Islet of Langerhans (tissue), 1 donor: ENCODE data around the gene EVI5.
"Not testable (repeated sequence)": the region's sequence is repeated elsewhere in the genome, so short reads cannot be mapped to it uniquely, and the experiment has no call there.

Experiments used
- FAIRE-seq: peaks from one replicate; lab custom pipeline; 2011; peaks lifted over from hg19 to GRCh38; lab: Jason Lieb, UNC

The EVI5 gene

DNA sequence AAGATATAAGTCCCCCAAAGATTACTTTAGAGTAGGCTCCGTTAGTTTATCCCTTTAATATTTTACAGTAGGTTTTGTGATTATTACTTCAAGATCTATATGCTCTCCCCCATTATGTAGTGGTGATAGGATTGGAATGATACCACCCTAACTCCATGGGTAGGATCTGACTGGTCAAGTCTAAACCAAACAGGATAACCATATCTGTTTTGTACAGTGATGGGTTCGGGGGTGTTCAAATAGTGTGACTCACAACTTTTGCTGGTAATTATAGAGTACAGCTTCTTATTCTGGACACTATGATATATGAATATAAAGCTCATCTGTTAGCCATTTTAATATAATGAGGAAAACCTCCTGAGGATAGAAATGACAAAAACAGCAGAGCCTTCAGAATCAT lies 212.4 kb downstream of the EVI5 start:
- FAIRE-seq = no peak

DNA sequence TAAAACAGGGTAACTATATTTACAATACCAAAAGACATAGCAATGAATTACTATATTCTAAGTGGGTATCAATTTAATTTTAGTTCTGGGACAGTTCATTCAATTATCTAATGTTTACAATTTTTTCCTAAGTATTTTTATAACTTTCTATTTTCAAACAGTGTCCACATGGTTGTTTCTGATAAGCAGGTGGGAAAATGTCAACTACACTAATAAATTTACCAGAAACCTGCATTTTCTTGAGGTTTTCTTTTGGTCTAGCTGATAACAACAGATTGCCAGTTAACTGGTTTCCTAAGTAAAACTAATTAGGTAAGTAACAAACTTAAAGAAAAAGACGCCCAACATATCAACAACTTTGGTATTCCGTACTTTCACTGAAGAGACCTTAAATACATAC lies 213.3 kb downstream of the EVI5 start:
- FAIRE-seq = no peak

DNA sequence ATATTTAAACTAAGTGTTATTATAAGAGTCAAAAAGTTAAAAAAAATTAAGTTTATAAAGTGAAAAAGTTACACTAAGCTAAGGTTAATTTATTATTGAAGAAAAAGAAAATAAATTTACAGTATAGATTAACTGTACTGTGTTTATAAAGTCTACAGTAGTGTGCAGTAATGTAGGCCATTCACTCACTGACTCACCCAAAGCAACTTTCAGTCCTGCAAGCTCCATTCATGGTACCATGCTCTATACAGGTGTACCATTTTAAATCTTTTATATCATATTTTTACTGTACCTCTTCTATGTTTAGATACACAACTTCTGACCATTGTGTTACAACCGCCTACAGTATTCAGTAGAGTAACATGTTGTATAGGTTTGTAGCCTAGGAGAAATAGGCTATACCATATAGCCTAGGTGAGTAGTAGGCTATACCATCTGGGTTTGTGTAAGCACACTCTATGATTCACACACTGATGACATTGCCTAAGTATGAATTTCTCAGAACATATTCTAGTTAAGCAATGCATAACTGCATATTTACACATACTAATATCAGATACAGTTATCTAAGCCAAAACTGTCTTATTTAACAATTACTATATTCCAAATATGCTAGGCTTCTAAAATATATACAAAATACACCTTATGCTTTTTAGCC lies 217.6 kb downstream of the EVI5 start:
- FAIRE-seq = no peak

DNA sequence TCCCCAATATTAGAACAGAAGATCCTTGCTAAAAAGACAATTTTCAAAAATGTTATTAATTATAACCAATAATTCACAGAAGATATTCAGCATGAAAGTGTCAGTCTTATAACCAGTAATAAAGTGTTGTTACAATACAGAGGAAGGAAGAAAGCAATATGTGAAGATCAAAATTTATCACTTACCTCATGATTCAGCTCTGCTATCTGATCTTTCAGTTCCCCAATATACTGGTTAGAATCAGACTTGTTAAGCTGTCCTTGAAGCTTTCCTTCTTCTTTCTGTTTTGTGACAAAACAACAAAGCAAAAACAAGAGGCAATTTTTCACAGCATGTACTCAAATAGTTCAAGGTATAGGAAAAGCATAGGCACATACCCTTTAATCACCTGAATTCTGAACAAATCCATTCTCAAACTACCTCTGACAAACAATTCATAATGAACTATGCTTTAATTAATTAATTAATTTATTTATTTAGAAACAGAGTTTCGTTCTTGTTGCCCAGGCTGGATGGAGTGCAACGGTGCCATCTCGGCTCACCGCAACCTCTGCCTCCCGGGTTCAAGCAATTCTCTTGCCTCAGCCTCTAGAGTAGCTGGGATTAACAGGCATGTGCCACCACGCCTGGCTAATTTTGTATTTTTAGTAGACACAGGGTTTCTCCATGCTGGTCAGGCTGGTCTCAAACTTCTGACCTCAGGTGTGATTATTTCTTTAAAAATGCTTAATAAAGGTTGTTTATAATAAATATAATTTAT lies 221.3 kb downstream of the EVI5 start:
- no peak for FAIRE-seq

DNA sequence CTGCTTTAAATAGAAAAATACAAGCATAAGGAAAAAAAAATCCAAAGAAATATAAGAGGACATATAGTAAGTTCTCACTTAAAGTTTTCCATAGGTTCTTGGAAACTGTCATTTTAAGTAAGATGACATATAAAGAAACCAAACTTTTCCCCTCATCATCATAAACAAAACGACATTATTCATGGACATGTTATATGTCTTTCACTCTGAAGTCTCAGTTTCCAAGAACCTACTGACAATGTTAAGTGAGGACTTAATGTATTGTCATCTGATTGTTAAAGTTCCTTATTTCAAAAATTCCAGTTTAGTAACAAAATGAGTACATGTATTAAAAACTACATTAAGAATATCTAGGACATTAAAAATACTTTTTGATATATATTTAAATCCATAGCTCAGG lies 228.6 kb downstream of the EVI5 start:
- peak; percentile 73 for FAIRE-seq

DNA sequence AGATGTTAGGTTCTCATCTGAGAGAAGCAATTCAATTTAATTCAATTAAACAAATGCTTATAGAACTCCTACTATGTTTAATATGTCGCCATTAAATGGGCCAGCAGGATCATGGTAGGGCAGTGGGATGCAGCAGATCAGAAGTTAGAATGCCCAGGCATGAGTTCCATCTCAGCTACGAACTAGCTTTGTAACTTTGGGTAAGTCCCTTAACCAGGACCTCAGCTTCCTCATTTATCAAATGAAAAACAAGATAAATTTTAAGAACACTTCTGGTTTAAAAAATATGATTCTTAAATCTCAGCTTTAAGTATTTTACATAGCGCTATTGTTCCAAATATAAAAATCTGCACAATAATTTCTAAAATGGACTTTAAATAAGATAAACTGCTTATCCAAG lies 230.7 kb downstream of the EVI5 start:
- FAIRE-seq = no peak

DNA sequence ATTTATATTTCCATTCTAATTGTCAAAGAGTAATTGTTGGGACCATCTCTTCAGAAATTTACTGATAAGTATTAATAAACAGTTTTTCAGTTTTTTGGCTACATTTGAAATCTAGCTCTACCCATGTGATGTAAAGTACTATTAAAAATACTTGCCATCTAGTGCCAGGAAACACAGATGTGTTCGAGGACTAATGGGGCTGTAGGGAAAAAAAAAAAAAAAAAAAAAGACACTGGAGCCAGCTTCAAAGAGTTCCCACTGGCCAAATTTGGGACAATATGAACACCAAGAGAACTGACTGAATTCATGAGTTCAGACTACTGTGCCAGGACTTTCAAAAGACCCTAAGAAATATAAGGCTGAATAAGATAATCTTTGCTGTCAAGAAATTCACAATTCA lies 233.0 kb downstream of the EVI5 start:
- FAIRE-seq = peak; percentile 41

DNA sequence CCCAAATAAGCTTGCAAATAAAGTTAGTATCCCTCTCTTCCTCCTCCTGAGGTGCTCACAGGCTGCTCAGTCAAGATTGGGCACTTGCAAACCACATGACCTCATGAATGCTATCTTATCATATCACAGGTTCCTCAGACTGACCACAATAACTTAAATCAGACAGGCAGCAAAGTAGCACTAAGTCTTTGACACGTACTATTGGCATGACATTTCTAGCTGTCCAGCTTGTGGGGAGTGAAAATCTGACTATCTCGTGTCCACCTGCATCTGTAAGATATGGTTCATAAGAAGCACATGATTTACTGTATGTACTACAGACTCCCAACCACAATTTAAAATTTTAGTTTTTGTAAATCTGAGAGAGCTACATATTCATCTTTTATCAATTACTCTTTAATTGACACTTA lies 240.1 kb downstream of the EVI5 start:
- no peak for FAIRE-seq

DNA sequence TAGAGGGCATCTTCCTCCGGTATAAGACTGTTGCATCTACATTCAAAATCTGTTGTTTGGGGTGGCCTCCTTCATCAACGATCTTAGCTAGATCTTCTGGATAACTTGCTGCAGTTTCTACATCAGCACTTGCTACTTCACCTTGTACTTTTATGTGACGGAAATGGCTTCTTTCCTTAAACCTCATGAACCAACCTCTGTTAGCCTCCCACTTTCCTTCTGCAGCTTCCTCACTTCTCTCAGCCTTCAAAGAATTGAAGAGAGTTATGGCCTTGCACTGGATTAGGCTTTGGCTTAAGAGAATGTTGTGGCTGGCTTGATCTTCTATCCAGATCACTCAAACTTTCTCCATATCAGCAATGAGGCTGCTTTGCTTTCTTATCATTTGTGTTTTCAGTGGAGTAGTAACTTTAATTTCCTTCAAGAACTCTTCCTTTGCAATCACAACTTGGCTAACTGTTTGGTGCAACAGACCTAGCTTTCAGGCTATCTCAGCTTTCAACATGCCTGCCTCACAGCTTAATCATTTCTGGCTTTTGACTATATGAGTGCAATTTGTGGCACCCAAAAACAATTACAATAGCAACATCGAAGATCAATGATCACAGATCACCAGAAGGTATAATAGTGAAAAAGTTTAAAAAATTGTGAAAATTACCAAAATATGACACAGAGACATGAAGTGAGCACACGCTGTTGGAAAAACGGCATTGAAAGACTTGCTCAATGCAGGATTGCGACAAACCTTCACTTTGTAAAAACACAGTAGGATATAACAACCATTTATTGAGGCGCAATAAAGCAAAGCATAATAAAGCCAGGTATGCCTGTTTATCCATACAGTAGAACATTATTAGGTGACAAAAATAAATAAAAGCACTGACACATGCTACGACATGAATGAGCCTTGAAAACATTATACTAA lies 241.5 kb downstream of the EVI5 start:
- FAIRE-seq = no peak

DNA sequence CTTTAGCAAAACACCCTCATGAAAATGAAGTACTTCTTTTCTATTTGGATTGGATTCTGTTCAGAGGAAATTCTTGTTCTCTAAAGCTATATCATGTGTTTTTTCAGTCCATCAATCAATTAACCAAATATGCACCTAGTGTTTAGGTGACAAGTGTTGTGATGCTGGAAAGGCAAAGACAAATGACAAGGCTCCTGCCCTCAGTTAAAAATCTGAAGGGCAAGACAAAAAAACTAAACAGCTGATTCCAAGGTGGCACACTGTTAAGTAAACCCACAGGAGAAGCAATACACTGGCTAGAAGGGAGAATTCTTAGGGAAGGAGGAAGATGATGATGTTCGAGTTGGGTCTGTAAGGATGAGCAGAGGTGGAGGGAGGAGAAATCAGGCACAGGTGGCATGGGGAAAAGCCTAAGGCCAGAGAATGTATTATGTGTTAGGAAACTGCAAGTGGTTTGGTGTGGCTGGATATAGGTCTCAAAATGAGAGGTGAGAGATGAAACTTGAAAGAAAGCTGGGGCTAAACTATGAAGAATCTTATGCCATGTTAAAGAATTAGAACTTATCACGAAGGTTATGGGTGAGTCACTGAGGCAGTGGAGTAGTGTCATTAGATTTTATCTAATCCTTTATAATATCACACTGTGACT lies 246.4 kb downstream of the EVI5 start:
- FAIRE-seq = no peak

DNA sequence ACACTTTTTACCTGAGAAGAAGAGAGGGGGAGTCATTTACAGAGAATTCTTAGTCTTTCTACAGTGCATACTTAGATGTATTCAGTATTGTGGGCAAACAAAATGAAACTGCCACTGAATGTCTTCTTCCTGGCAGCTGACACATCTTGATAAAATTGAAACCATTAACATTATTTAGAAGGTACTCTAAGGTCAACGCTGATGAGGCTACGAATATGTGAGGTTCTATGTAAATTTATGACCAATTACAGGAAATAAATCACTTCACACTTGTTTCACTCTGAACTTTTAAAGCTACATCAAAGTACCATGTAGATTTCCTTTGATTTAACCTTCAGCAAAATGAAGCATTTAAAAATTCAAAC lies 246.9 kb downstream of the EVI5 start:
- FAIRE-seq = no peak

DNA sequence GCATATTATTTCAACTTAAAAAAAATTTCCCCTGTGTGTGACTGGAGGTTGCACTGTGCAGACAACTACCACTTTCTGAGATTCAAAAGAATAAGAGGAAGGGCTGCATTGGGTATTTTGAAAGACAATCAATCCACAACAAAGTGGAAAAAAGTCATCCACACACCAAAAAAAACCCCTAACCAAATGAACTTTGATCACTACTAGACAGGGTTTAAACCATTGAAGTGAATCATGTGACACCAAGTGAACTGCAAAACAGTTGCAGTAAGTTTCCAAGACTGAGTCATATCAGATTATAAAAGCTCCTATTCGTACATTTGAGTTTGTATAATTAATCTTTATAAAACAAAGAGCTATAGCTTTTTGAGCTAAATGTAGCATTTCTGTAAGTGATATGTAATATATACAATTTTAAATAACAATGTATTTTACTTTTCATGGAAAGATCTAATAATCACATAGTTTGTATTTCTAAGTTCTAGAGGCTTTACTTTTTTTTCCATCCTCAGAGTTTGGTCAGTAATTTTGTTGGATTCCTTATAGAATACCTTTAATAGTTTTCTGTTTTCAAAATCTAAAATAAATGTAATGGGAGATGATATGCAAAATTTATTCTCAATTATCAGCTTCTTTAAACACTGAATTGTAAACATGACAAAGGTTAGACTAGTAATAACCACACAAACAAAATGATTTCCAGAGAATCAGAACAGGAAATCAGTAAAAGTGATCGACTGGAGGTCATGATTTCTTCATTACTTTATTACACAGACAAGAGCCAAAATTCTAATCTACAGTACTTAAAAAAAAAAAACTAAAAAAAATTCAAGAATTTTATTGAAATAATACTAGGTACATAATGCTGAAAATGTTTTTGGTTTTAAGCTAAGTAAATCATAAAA lies 247.7 kb downstream of the EVI5 start:
- FAIRE-seq = peak; percentile 68

DNA sequence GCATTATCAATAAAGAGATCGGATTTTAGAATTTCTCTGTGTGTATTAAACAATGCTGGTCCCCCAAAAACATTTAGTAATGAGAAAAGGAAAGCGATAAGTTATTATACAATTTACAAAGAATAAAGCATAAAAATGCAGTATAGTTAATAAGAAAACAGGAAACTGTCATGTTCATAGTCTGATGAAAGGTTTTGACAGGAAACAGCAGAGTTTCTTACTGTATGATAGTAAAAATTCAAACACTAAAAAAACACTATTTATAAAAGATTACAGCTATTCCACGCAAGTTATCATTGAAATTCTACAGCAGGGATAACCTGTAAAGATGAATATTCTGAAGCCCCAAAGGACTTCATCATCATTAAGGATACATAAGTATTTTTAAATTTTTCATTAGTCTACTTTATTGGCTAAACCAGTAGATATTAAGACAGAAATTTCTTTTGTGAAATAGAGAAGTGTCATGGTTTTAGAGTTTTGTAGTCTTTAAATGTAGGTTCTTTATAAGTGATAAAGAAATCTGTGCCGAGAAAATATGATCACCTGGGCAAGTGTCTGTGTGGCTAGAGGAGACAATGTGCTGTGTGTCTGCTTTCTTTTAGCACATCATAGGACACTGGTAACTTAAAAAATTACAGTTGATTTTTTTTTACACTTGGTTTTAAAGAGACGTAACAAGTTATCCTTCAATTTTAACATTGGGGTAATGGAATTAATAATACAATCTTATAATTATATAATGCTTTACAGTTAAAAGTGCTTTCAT lies 248.5 kb downstream of the EVI5 start:
- FAIRE-seq = peak; percentile 78

DNA sequence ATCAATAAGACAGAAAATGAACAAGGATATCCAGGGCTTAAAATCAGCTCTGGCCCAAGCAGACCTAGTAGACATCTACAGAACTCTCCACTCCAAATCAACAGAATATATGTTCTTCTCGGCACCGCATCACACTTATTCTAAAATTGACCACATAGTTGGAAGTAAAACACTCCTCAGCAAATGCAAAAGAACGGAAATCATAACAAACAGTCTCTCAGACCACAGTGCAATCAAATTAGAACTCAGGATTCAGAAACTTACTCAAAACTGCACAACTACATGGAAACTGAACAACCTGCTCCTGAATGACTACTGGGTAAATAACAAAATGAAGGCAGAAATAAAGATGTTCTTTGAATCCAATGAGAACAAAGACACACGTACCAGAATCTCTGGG lies 252.5 kb downstream of the EVI5 start:
- FAIRE-seq = not testable (repeated sequence)

DNA sequence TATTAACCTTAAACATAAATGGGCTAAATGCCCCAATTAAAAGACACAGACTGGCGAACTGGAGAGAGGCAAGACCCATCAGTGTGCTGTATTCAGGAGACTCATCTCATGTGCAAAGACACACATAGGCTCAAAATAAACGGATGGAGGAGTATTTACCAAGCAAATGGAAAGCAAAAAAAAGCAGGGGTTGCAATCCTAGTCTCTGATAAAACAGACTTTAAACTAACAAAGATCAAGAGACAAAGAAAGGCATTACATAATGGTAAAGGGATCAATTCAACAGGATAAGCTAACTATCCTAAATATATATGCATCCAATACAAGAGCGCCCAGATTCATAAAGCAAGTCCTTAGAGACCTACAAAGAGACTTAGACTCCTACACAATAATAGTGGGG lies 253.0 kb downstream of the EVI5 start:
- FAIRE-seq = not testable (repeated sequence)

DNA sequence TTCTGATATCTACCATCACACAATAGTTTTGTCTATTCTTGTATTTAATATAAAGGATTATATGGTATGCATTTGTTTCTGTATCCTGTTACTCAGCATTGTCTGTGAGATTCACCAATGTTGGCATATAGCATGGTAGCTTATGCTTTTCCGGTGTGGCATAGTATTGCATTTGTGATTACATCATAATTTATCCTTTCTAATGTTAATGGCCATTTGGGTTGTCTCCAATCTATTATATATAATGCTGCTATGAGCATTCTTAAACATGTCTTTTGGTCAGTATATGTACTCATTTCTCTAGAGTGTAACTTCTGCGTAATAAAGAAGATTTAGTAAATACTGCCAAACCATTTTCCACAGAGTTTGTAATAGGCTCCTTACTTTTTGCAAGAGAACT lies 257.2 kb downstream of the EVI5 start:
- FAIRE-seq = no peak

DNA sequence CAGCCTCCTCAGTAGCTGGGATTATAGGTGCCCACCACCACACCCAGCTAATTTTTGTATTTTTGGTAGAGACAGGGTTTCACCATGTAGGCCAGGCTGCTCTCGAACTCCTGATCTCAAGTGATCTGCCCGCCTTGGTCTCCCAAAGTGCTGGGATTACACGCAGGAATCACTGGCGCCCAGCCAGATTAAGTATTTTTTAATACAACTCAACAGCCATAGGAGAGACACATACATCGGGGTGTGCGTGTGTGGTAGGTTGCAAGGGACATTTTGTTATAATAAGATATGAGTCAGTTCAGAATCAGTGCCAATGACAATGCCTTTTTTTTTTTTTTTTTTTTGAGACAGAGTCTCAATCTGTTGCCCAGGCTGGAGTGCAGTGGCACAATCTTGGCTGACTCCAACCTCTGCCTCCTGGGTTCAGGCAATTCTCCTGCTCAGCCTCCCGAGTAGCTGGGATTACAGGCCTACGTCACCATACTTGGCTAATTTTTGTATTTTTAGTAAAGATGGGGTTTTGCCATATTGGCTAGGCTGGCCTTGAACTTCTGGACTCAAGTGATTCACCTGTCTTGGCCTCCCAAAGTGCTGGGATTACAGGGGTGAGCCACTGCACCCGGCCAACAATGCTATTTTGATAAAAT lies 259.8 kb downstream of the EVI5 start:
- FAIRE-seq = not testable (repeated sequence)

DNA sequence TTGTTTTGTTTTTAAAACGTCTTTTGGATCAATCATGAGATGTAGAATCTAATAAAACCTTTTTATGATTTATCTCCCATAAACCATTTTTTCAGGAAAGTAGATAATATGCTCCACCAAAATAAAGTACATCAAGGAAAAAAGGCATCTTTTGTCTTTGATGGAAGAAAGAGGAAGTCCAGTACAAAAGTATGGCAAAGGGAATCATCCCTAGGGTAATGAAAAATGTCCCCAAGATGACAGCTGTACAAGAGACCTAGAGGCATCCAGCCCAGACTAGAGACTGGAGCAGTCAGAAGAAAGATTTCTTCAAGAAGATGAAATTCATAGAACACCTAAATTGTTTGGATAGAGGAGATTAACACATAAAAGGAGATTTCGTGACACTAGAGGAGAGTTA lies 265.9 kb downstream of the EVI5 start:
- no peak for FAIRE-seq

DNA sequence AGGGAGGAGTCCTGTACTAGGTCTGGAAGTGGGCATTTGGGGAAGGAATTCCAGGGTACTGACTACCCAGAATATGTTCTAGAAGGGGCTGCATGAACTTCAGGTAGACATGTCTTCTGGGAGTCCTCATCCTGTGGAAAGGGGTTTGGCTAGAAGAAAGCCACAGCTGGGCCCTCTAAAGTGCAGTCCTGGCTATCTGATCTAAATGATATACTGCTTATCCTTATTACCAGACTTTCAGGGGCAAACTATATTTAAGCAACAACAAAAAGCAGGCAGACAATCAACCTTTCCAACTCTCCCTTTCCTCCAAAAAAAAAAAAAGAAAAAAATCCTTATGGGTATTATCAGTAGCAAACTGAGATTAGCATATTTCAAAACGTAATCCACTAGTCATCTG lies 268.3 kb downstream of the EVI5 start:
- FAIRE-seq = no peak

DNA sequence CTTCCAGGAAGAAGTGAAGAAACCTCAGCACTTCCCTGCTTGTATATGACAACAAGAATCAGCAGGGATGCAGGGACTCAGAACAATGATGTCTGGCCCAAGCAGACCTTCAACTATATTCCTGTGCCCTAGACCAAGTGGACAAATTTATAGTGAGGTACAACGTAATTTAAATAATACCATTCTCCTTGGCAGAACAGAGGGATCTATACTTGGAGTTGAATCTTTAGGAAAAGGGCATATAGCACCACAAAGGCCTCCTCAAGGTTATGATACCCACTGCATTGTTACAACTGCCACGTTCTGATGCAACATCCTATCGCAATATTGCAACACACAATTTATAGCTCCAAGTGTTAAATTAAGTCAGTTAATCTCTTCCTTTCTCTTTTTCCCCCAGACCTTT lies 269.1 kb downstream of the EVI5 start:
- no peak for FAIRE-seq
